ENCODE results near the gene TRAPPC12.
A peak's percentile ranks its signal among the peaks of the same experiment; 100 is the strongest.

Gene TRAPPC12

DNA sequence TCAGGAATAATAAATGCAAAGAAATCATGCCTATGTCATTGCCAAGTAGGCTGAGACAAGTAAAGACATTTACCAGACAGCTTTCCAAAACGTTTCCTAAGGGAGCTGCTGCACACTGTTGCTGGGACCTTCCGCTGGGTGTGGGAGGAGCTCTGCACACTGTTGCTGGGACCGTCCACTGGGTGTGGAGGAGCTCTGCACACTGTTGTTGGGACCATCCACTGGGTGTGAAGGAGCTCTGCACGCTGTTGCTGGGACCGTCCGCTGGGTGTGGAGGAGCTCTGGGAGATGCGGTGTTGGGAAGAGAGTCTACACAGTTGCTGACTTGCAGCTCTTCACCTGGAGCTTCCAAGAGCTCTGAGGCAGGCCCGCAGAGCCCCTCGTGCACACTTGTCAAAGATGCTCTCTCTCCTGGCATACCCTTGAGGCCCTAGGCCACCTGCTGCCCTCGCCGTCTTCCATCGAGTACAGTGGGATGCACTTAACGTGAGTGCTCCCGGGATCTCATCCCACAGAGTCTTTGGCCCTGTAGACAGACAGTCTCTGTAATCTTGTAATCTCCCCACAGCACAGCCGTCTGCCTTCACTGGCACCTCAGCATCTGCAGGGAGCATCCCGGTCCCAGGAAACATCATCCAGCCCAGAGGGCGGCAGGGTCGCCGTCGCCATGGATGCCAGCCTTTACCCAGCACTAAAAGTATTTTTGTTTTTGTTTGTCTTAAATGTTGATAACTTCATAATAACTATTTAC lies 51.4 kb downstream of the TRAPPC12 start:
- no peaks in the 10 kb centered on the region for H3K9me3 ChIP-seq (ENCODE audit: severe bottlenecking)
- peak; percentile 94 for DNase-seq
- no peaks in the 10 kb centered on the region for H3K27me3 ChIP-seq (ENCODE audit: insufficient read depth, low read depth, severe bottlenecking)
- peaks cover 15% of the 10 kb centered on the region for H3K36me3 ChIP-seq
- H3K4me3 ChIP-seq (ENCODE audit: low read depth, low read length) = no peak overlapping the region
- TF ChIP-seq, protein P1, sequence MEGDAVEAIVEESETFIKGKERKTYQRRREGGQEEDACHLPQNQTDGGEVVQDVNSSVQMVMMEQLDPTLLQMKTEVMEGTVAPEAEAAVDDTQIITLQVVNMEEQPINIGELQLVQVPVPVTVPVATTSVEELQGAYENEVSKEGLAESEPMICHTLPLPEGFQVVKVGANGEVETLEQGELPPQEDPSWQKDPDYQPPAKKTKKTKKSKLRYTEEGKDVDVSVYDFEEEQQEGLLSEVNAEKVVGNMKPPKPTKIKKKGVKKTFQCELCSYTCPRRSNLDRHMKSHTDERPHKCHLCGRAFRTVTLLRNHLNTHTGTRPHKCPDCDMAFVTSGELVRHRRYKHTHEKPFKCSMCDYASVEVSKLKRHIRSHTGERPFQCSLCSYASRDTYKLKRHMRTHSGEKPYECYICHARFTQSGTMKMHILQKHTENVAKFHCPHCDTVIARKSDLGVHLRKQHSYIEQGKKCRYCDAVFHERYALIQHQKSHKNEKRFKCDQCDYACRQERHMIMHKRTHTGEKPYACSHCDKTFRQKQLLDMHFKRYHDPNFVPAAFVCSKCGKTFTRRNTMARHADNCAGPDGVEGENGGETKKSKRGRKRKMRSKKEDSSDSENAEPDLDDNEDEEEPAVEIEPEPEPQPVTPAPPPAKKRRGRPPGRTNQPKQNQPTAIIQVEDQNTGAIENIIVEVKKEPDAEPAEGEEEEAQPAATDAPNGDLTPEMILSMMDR (IDR thresholded peaks at IDR 0.05; ENCODE audit: low read depth, low read length) = no peak
- H3K27ac ChIP-seq = peak overlapping the region; percentile 62

GRCh38 chr2:3432067-3432466 lies 52.6 kb downstream of the TRAPPC12 start:
- Histone ChIP-seq H3K27ac (peak overlapping the region; percentile 62), H3K27me3 (ENCODE audit: insufficient read depth, low read depth, severe bottlenecking) (no peaks in the 10 kb centered on the region), H3K4me3 (ENCODE audit: low read depth, low read length) (no peak overlapping the region), H3K9me3 (ENCODE audit: severe bottlenecking) (no peaks in the 10 kb centered on the region), H3K36me3 (peaks cover 6% of the 10 kb centered on the region)
- TF ChIP-seq, protein P1 (IDR thresholded peaks at IDR 0.05; ENCODE audit: low read depth, low read length) = no peak
- DNase-seq = peak; percentile 75

DNA sequence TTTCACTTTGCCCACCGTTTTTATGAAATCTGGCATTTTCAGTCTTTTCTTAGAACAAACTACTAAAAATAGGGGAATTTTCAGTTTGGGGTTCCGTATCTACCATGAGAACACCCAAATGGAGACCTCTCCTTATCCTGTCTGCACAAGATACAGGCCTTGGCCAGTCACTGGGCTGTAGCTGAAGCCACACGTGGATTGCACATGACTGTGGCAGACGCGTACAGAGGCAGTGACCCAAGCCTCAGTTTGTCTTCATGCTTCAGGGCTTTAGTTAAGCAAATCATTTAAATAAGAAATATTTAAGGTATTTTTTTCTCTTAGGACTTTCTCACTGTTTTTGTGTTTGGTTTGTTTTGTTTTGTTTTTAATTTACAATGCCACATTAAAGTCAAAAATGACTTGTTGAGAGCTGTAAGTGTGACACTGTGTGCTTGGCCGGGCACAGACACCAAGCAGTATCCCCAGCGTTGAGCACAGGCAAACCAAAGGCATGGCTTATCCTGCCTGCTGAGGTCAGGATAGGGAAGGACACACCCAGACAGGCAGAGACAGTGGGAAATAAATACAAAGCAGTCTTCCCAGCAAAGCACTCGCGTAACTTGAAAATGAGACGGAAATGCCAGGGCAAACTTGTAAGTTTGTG lies 53.3 kb downstream of the TRAPPC12 start:
- no peaks in the 10 kb centered on the region for H3K27me3 ChIP-seq (ENCODE audit: insufficient read depth, low read depth, severe bottlenecking)
- peaks cover 2% of the 10 kb centered on the region for H3K36me3 ChIP-seq
- no peaks in the 10 kb centered on the region for H3K9me3 ChIP-seq (ENCODE audit: severe bottlenecking)
- TF ChIP-seq, protein P1 (IDR thresholded peaks at IDR 0.05; ENCODE audit: low read depth, low read length) = no peak
- H3K4me3 ChIP-seq (ENCODE audit: low read depth, low read length) = no peak overlapping the region
- peak overlapping the region; percentile 44 for H3K27ac ChIP-seq
- DNase-seq = peak; percentile 54

DNA sequence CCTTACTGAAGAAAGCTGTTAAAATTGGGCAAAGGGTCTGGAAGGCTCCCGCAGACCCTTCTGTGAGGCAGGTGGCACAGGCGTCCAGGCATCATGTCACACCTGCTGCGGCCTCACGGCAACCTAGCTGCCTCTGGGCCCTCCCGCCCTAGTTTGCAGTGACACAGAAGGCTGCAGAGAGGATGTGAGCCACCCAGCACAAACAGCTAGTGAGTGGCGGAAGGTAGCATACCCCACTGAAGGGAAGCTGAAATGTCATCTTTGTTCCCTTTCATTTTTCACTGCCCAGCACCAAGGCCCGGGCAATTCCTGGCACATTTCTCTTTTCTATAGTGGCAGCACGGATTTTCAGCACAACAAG lies 53.8 kb downstream of the TRAPPC12 start:
- H3K27me3 ChIP-seq (ENCODE audit: insufficient read depth, low read depth, severe bottlenecking) = no peaks in the 10 kb centered on the region
- DNase-seq = no peak
- H3K27ac ChIP-seq = peak overlapping the region; percentile 44
- TF ChIP-seq, protein P1 (IDR thresholded peaks at IDR 0.05; ENCODE audit: low read depth, low read length) = no peak
- H3K9me3 ChIP-seq (ENCODE audit: severe bottlenecking) = no peaks in the 10 kb centered on the region
- H3K36me3 ChIP-seq = peaks cover 2% of the 10 kb centered on the region
- no peak overlapping the region for H3K4me3 ChIP-seq (ENCODE audit: low read depth, low read length)

GRCh38 chr2:3433776-3434400 lies 54.4 kb downstream of the TRAPPC12 start:
- Histone ChIP-seq H3K36me3 (peaks cover 2% of the 10 kb centered on the region), H3K27me3 (ENCODE audit: insufficient read depth, low read depth, severe bottlenecking) (no peaks in the 10 kb centered on the region), H3K4me3 (ENCODE audit: low read depth, low read length) (no peak overlapping the region), H3K9me3 (ENCODE audit: severe bottlenecking) (no peaks in the 10 kb centered on the region), H3K27ac (peak overlapping the region; percentile 23)
- no peak for DNase-seq
- TF ChIP-seq, protein P1 (IDR thresholded peaks at IDR 0.05; ENCODE audit: low read depth, low read length) = no peak

All from WERI-Rb-1 (cell line).